ENCODE data around the gene ENTPD6.

DNA sequence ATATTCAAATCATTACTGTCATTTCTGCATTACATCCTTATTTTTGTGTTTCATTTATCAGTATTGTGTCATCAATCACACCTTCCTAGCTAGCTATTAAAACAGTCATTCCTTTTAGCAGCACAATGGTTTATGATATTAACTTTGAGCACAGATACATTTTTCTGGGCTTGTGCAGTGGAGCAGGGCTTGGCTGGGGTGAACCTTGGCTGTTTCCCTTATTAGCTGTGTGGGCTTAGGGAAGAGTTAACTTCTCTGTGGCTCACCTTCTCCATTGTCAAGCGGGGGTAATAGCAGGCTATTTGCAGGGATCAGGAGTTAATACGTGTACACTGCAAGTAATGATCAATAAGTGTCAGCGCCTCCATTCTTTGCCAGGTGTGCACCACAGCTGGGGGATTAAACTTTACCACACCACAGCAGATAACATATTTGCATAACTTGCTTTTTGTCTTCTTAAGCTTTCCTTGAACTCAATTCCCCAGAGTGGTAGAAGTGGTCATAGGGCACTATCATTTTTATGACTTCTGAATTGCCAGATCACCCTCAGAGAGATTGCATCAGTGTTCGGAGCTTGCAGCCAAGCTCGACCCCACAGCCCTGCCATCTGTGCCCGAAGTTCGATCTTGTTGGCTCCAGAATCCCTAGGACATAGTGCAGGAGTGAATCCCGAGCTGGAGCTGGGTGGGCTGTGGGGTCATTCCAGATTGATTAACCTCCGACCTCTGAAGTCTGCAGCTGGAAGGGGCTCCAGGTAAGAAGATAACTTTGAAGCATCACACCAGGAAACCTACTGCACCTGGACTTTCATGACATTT, 50.9 kb downstream of the ENTPD6 start:
- TF ChIP-seq ARNTL (CRISPR knock-in tag; IDR thresholded peaks at IDR 0.05; ENCODE audit: borderline replicate concordance, low read depth), result no peak
- TF ChIP-seq, protein P1, sequence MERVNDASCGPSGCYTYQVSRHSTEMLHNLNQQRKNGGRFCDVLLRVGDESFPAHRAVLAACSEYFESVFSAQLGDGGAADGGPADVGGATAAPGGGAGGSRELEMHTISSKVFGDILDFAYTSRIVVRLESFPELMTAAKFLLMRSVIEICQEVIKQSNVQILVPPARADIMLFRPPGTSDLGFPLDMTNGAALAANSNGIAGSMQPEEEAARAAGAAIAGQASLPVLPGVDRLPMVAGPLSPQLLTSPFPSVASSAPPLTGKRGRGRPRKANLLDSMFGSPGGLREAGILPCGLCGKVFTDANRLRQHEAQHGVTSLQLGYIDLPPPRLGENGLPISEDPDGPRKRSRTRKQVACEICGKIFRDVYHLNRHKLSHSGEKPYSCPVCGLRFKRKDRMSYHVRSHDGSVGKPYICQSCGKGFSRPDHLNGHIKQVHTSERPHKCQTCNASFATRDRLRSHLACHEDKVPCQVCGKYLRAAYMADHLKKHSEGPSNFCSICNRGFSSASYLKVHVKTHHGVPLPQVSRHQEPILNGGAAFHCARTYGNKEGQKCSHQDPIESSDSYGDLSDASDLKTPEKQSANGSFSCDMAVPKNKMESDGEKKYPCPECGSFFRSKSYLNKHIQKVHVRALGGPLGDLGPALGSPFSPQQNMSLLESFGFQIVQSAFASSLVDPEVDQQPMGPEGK (CRISPR knock-in tag; IDR thresholded peaks at IDR 0.05; ENCODE audit: borderline replicate concordance), result no peak
